ENCODE results near the gene GSKIP.
"Not testable (repeated sequence)": the region's sequence is repeated elsewhere in the genome, so short reads cannot be mapped to it uniquely, and the experiment has no call there.

The GSKIP gene

GRCh38 chr14:96362965-96363750, at the start of gene GSKIP, which contains the start of gene ATG2B:
Gene GSKIP, plus strand, starts transcription at chr14:96363526. Its CDS starts 18,722 bp downstream, at chr14:96382248.
Gene ATG2B, minus strand, starts transcription at chr14:96363341. Its CDS starts 365 bp downstream, at chr14:96362976.
- peak; percentile 93 to 95 (median 94) for DNase-seq (ENCODE audit: low read depth in 2 of 3, low spot score in 1 of 3)

- DNase-seq (ENCODE audit: low read depth in 2 of 3, low spot score in 1 of 3) = no peak
Observed at GRCh38 chr14:96316087-96316486, 47.2 kb upstream of the GSKIP start.

GRCh38 chr14:96318836-96319235, 44.5 kb upstream of the GSKIP start:
- no peak for DNase-seq (ENCODE audit: low read depth in 2 of 3, low spot score in 1 of 3)

GRCh38 chr14:96320605-96321004, 42.7 kb upstream of the GSKIP start:
- no peak for DNase-seq (ENCODE audit: low read depth in 2 of 3, low spot score in 1 of 3)

- DNase-seq (ENCODE audit: low read depth in 2 of 3, low spot score in 1 of 3) = no peak
Observed at GRCh38 chr14:96324219-96324618, 39.1 kb upstream of the GSKIP start.

- no peak for DNase-seq (ENCODE audit: low read depth in 2 of 3, low spot score in 1 of 3)
Observed at GRCh38 chr14:96338551-96338950, 24.8 kb upstream of the GSKIP start.

- no peak for DNase-seq (ENCODE audit: low read depth in 2 of 3, low spot score in 1 of 3)
Observed at GRCh38 chr14:96341323-96341722, 22.0 kb upstream of the GSKIP start.

GRCh38 chr14:96345669-96346068, 17.7 kb upstream of the GSKIP start:
- DNase-seq (ENCODE audit: low read depth in 2 of 3, low spot score in 1 of 3) = no peak

GRCh38 chr14:96347957-96348356, 15.4 kb upstream of the GSKIP start:
- DNase-seq (ENCODE audit: low read depth in 2 of 3, low spot score in 1 of 3) = not testable (repeated sequence)

GRCh38 chr14:96349286-96350075, 13.8 kb upstream of the GSKIP start:
- no peak for DNase-seq (ENCODE audit: low read depth in 2 of 3, low spot score in 1 of 3)

DNA sequence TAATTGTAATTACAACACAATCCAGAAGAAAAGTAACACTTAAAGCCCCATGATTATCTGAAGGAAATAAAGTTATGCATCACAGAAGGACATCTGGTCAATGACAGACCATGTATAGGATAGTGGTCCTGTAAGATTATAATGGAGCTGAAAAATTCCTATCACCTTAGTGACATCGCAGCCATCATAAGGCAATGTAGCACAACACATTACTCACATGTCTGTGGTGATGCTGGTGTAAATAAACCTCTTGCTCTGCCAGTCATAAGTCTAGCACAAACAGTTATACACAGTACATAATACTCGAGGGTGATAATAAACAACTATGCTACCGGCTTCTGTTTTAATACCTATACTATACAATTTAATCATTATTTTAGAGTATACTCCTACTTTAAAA, 11.3 kb upstream of the GSKIP start:
- DNase-seq (ENCODE audit: low read depth in 2 of 3, low spot score in 1 of 3) = no peak

- DNase-seq (ENCODE audit: low read depth in 2 of 3, low spot score in 1 of 3) = no peak
Observed at GRCh38 chr14:96352708-96353107, 10.6 kb upstream of the GSKIP start.

DNA sequence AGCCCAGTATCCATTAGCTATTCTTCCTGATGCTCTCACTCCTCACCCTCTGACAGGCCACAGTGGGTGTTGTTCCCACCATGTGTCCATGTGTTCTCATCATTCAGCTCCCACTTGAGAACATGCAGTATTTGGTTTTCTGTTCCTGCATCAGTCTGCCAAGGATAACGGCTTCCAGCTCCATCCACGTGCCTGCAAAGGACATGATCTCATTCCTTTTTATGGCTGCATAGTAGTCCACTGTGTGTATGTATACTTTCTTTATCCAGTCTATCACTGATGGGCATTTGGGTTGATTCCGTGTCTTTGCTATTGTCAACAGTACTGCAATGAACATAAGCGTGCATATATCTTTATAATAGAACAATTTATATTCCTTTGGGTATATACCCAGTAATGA, 9.1 kb upstream of the GSKIP start:
- no peak for DNase-seq (ENCODE audit: low read depth in 2 of 3, low spot score in 1 of 3)

GRCh38 chr14:96357216-96357615, 6.1 kb upstream of the GSKIP start:
- no peak for DNase-seq (ENCODE audit: low read depth in 2 of 3, low spot score in 1 of 3)

- no peak for DNase-seq (ENCODE audit: low read depth in 2 of 3, low spot score in 1 of 3)
Observed at GRCh38 chr14:96359959-96360358, 3.4 kb upstream of the GSKIP start.

DNA sequence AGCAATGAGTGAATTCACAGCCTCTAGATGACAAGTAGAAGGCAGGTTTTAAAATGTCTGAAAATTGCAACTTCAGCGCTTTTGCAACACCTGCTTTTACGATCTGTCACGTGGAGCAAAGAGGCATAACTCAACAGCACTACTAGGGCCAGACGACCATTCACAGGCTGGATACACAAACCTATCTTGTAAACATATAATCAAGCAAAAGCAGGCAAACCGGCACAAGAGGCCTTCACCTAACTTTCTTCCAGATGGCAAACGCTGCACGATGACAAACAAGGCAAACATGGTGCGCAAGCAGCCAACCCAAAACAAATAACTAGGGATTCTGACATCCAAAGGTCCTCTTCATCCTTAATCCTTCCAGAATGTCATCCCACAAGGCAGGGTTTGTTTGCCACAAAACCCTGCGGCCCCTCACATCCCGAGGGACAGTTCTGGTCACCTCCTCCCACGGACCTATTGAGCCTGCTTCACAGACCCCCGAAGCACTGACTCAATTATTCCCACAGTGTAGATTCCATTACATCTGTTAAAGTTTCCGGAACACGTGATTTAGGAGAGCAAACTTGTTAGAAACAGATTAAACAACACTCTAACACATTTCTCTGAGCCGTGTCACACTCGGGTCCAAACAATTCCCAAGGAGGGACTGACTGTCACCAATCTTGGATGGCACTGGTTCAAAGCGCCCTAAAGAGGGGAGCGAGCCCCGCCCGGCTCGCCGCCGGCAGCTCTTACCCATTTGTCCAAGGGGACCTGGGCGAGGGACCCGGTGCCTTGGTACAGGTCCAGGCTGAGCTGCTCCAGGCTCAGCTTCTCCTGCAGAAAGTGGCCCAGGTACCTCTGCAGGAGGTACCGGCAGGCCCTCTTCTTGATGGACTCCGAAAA, 1.0 kb upstream of the GSKIP start:
- DNase-seq (ENCODE audit: low read depth in 2 of 3, low spot score in 1 of 3) = peak; percentile 24 to 42 (median 36)

DNA sequence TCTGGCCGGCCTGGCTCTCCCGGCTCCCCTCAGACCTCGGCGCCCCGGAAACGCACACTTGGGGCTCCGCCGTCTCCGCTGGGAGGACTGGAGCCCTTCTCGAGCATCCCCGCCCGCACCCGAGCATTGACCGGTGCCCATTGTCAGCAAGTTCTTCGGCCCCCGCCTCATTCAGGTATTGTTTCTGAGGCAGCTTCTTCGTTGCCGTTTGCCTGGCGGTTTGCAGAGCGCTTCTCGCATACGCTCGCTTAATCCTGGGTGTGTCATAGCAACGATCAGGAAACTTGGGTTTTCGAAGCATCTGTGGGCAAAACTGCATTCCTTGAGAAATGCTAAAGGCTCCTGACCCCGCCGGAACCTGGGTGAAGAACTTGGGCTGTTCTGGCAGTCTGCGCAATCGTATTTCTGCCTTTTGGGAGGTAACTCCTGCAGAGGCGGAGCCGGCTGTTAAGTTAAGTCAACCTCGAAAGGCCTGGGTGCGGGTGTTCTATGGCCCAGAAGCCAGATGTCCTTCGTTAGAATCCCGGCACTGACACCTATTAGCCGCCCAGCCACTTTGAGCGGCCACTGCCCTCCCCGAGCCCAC, 518 bp downstream of the GSKIP start:
- DNase-seq (ENCODE audit: low read depth in 2 of 3, low spot score in 1 of 3) = peak; percentile 5 to 20 (median 14)

DNA sequence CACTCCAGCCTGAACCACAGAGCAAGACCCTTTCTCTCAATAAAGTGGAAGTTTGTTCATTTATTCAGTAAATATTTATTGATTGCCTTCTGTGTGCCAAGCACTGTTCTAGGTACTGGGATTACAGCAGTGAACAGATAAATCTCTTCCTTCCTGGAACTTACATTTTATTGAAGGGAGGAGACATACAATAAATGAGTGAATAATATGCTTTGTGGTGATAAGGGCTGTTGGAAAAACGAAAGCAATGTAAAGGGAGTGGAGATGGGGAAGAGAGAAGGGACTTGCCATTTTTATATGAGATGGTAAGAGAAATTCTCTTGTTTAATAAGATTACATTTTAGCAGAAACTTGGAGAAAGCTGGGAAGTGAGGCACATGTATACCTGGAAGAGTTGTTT, 1.6 kb downstream of the GSKIP start:
- no peak for DNase-seq (ENCODE audit: low read depth in 2 of 3, low spot score in 1 of 3)

DNA sequence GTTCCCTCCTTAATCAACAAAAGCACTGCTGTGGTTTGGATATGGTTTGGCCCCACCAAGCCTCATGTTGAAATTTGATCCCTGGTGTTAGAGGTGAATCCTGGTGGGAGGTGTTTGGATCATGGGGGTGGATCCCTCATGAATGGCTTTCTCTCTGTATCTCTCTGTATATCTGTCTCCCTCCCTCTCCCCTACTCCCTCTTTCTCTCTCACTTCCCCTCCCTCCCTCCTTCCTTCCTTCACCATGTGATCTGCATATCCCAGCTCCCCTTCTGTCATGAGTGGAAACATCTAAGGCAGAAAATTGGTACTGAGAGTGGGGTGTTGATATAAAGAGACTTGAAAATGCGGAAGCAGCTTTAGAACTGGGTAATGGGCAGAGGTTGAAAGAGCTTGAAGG, 5.2 kb downstream of the GSKIP start:
- no peak for DNase-seq (ENCODE audit: low read depth in 2 of 3, low spot score in 1 of 3)

GRCh38 chr14:96370528-96370927, 7.2 kb downstream of the GSKIP start:
- no peak for DNase-seq (ENCODE audit: low read depth in 2 of 3, low spot score in 1 of 3)

DNA sequence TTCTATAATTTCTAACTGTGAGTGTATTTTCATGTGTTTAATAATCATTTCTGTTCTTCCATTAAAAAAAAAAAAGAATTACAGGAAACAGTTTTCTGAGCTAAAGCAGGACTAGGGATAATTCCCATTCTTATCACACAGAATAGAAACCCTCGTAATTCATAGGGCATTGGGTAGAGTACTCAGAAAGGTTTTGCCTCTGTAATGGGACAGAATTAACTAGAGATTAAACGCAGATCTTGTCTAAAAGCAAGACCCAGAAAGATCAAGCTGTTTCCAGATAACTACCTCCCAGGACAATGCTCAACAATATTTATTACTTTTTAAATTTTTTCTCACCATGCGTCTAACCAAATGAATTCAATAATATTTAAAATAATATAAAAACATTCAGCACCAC, 10.2 kb downstream of the GSKIP start:
- DNase-seq (ENCODE audit: low read depth in 2 of 3, low spot score in 1 of 3) = no peak
